LHCN-M2 (cell line): ENCODE measurements around the gene CMSS1. TPM values are rescaled to one million over a fixed set of nuclear protein-coding genes. Genes with fewer than 3 reads are reported as not detected.
A peak's percentile ranks its signal among the peaks of the same experiment; 100 is the strongest.

ENCODE experiments used
- DNase-seq: peaks from one replicate; pipeline ENCODE4 v3.0.0-alpha.2; 2012; ENCODE audit warnings: low read depth
- total RNA-seq: library from RNA; depleted of rRNA; stranded (reverse); fragments of >200 nt; gene quantifications from 2 replicates; pipeline ENCODE4 v1.2.3, GENCODE V29; 2014

Gene CMSS1
- total RNA-seq, 1 experiment from 2014 or later = 37.1 TPM

DNA sequence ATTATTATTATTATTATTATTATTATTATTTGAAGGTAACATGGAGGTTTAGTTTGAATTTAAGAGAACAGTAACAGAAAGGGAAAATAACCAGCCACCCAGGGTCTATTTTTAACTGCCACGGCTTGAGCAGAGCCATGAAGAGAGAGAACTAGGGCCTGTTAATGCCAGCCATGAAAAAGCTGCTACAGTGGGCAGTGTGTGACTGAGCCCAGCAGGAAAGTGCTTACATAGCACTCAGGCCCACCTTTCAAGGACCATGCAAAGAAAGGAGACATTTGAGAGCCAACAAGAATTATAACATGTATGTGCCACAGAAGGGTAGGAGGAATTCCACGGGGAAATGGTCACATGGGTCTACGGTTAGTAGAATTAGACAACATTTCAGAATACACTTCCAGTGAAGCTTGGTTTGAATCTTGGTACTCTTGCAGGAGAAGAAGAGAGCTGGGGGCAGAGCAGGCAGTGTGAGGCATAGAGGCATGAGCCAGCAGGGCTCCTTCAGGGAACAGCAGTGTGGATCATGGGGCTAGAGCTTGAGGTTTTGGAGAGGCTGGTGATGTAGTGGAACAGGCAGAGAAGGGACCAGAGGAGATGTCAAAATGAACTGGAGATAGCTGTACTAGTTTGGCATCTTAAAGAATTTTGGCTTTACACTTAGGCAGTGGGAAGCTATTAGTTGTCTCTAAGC, 140.7 kb downstream of the CMSS1 start:
- DNase-seq = no peak

- DNase-seq = no peak
Observed at GRCh38 chr3:99960123-99960878, 142.6 kb downstream of the CMSS1 start.

GRCh38 chr3:99960941-99961340, 143.3 kb downstream of the CMSS1 start:
- DNase-seq = no peak

- DNase-seq = no peak
Observed at GRCh38 chr3:99961756-99962515, 144.3 kb downstream of the CMSS1 start.

DNA sequence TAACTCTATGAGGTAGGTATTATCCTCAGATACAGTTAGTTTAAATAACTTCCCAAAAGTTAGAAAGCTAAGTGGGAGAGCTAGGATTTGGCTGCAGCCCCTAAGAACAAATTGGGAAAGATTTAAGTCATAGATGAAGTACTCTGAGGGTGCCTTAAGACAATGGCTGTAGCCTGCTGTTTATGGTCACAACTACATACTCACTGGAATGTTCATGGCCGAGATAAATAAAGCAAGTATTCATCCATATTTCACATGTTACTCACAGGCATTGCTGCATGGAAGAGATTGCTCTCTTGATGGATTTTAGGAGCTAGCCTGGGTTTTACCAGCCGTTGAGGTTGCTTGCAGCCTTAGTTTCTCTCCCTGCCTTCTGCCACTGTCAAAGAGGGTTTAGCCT, 145.0 kb downstream of the CMSS1 start:
- peak; percentile 68 for DNase-seq

DNA sequence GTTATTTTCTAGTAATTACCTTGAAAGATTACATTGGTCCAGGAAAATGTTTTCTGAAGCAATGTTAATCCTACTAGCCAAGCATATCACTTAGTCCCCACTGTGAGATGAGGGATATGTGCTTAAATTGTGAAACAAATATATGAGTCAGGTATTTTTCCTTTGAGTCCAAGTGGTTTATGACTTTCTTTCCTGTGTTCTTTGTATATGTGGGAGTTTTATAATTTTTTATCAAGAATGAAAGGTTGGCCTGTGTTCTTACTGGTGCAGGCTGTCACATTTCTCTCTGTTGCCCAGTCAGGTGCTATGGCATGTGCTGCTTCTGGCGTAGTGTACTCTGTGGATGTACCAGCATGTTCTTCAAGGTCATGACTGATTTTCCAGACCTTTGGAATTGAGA, 147.4 kb downstream of the CMSS1 start:
- DNase-seq = peak; percentile 62

DNA sequence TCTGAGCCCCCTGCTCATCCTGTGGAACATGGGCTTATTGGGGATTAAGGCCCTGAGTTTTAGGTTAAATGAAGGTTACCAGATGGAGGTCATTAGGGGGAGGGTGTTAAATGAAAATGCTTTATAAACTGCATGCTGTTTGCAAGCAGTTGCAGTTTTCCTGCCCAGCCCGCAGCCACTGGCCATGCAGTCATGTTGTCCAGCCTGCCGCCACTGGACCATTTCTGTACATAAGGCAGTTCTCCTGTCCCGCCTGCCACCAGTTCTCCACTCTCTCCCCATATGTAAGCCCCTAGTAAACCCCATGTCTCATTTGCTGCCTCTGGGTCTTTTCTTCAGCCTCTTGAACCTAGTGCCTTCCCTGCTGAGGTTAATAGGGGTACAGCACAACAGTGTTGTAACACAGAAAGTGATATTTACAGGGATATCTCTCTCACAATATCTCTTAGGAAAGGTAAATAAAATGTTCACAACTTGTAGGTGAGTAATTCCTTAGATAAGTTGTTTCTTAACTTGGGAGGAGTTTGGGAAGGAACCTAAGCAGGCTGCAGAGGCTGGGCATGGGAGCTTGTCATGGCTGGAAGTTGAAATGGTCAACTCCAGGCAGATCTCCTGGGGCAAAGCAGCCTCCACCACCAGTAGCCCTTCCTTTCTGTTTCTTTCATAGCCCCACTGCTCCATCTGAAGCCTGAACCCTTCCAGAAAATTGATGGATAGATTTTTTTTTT, 148.2 kb downstream of the CMSS1 start:
- DNase-seq = no peak

DNA sequence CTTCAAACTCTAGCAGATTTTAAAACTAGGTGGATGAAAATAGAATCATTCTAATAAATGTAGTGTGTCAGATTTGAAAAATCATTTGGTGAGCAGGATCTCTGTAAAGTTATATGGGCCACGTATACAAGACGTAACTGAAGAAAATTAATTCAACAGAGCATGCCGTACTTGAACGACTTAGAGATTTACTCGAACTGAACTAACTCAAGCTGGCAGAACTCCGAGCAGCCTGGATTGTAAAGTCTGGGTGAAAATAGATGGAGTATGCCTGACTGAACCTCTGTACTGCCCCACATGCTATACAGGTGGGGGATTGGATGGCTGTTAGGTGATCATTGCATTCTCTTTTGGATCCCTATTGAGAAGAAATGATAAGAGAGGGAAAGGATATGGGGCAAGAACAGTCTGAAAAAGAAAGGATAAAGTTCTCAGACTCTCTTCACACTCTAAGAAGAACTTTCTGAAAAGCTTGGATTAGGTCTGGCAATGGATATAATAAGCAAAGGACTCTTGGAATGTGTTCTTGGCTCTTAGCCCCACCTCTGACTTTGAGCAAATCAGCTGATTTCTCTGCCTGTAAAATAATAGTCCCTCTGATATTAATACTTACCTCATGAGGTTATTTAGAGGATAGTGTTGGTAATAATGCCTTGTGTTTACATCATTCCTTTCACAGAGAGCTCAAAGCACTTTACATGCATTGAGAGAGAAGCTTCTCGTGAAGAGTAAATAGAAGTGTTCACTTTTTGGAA, 149.2 kb downstream of the CMSS1 start:
- no peak for DNase-seq

GRCh38 chr3:99967796-99968195, 150.1 kb downstream of the CMSS1 start:
- no peak for DNase-seq

DNA sequence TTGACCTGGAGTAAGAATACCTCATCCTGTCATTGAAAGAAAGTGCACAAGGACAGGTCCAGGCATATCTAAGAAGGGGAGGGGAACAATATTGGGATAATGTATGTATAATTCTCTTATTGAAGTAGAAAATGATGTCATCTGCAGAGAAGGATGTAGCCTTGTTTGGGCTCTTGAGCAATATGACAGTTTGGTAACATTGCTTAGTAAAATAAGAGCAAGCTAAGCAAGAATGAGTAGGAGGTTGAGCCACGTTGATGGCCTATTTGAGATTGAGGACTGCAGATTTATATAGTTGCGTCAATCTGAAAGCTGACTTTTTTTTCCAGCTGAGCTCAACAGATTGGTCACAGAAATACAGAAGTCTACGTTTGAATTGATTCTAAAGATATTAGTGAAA, 151.5 kb downstream of the CMSS1 start:
- DNase-seq = no peak

DNA sequence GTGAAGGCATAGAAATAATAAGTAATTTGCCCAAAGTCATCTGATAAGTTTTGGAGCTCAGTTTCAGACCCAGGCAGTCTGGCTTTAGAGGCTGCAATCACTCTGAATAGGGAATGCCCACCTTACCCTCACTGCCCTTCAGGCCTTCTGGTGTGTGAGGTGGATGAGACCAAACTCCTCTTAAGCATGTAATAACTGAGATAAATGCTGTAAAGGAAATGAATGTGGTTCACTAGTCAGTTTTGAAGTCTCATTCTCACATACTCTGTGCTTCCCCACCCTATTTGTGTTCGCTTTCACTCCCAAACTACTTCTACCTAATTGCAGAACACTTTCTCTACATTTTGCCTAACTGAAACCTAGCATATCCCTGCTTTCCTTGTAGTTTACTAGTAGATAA, 152.5 kb downstream of the CMSS1 start:
- no peak for DNase-seq

DNA sequence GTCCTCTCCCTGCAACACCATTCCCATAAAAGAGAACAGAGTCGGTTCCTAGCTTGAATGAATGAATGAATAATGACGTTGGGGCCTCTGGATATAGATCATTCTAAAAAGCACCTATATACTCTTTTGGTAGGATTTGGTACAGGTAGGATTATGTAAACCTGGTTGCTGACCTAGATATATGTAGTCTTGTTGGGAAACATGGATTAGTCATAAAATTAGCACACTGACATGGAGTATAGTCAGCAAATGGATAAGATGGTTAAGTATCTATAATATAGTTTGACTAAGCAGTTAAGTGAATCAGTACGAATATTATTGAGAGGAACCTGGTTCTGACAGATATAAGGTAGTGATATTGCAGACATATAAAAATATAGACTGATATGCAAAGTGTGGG, 154.1 kb downstream of the CMSS1 start:
- DNase-seq = no peak

- DNase-seq = peak; percentile 53
Observed at GRCh38 chr3:99972380-99973104, 154.9 kb downstream of the CMSS1 start.

- DNase-seq = no peak
Observed at GRCh38 chr3:99974989-99975388, 157.3 kb downstream of the CMSS1 start.

DNA sequence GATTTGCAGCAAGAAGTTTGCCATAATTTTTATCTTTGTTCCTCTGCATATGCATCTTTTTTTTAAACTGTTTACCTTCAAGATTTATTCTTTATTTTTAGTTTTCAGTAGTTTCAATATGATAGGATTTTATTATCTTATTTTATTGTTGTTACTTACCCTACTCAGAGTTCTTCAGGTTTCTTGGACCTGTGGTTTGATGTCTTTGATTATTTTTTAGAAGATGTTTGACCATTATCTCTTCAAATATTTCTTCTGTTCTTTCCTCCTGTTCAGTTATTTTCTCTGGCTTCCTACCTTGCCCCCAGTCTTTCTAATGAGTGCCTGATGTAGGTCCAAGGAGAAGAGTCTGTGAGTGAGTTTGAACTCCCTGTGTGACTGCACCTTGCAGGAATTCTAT, 158.9 kb downstream of the CMSS1 start:
- DNase-seq = no peak

GRCh38 chr3:99978221-99978620, 160.6 kb downstream of the CMSS1 start:
- DNase-seq = no peak

- no peak for DNase-seq
Observed at GRCh38 chr3:99980606-99981005, 162.9 kb downstream of the CMSS1 start.

DNA sequence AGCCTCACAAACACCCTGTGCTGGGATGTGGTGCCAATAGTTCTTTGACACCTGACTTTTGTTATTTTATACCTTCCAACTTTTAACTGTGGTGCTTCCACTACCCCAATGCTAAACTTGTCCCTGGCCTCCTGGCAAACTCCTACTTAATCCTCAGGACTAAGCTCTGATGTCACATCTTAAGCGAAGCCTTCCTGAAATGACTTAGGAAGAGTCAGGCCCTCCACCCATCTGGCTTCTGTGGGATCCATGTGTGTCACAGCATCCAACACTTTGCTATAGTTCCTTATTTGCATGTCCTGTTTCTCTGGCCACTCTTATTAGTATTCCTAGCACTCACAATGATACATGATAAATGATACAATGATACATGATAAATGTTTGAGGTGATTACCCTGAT, 163.5 kb downstream of the CMSS1 start:
- DNase-seq = no peak

DNA sequence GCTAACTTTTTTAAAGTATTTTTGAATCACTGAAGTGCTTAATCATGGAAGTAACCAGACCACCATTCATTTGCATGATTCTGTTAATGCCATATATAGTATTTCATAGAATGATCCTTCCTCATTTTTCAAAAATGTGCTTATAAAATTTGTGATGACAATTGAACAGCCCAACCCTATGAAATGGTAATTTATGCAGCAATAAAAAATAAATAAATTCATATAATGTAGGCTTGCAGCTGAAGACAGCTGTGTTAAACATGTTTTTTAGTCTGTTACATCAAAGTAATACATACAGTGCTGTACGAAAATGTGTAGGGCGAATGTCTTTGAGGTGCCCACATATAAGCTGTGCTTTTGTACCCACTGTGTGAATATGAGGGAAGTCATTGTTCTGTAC, 165.0 kb downstream of the CMSS1 start:
- no peak for DNase-seq

GRCh38 chr3:99984139-99984538, 166.5 kb downstream of the CMSS1 start:
- no peak for DNase-seq
